Suppressor macrophage treated with lipopolysaccharide for 4 hours (primary cell): ENCODE measurements around the gene INSYN2B.
A peak's percentile ranks its signal among the peaks of the same experiment; 100 is the strongest.

ENCODE experiments used
- DNase-seq: peaks from one replicate; pipeline ENCODE4 v3.0.0-alpha.2; 2020

The INSYN2B gene

GRCh38 chr5:169980418-169981053, at the start of gene INSYN2B:
Gene INSYN2B, minus strand, starts transcription at chr5:169980495. Its CDS starts 96,597 bp downstream, at chr5:169883898.
- peak; percentile 71 for DNase-seq

GRCh38 chr5:170028124-170028523, 47.8 kb upstream of the INSYN2B start:
- no peak for DNase-seq

- DNase-seq = no peak
These were observed 45.6 kb upstream of the INSYN2B start for GRCh38 chr5:170025853-170026252.

- no peak for DNase-seq
These were observed 41.2 kb upstream of the INSYN2B start for GRCh38 chr5:170021506-170021905.

- no peak for DNase-seq
These were observed 40.1 kb upstream of the INSYN2B start for GRCh38 chr5:170020423-170020822.

GRCh38 chr5:170012622-170013021, 32.3 kb upstream of the INSYN2B start:
- DNase-seq = no peak

GRCh38 chr5:170011751-170012150, 31.5 kb upstream of the INSYN2B start:
- DNase-seq = no peak

GRCh38 chr5:170010595-170010994, 30.3 kb upstream of the INSYN2B start:
- no peak for DNase-seq

GRCh38 chr5:170008376-170008775, 28.1 kb upstream of the INSYN2B start:
- DNase-seq = no peak

- DNase-seq = no peak
These were observed 25.7 kb upstream of the INSYN2B start for GRCh38 chr5:170006021-170006420.

GRCh38 chr5:170000155-170000554, 19.9 kb upstream of the INSYN2B start:
- DNase-seq = no peak

- no peak for DNase-seq
These were observed 19.3 kb upstream of the INSYN2B start for GRCh38 chr5:169999621-170000020.

- peak; percentile 93 for DNase-seq
These were observed 17.5 kb upstream of the INSYN2B start for GRCh38 chr5:169997798-169998197.

GRCh38 chr5:169993485-169993790, 13.1 kb upstream of the INSYN2B start:
- no peak for DNase-seq

- DNase-seq = no peak
These were observed 12.6 kb upstream of the INSYN2B start for GRCh38 chr5:169992789-169993484.

GRCh38 chr5:169991115-169991869, 11.0 kb upstream of the INSYN2B start:
- no peak for DNase-seq

GRCh38 chr5:169989365-169989764, 9.1 kb upstream of the INSYN2B start:
- DNase-seq = no peak

- no peak for DNase-seq
These were observed 8.7 kb upstream of the INSYN2B start for GRCh38 chr5:169988947-169989346.

- DNase-seq = no peak
These were observed 7.9 kb upstream of the INSYN2B start for GRCh38 chr5:169988206-169988605.

GRCh38 chr5:169979871-169980270, 424 bp downstream of the INSYN2B start:
- DNase-seq = no peak

GRCh38 chr5:169978714-169979113, 1.6 kb downstream of the INSYN2B start:
- DNase-seq = no peak

- no peak for DNase-seq
These were observed 6.0 kb downstream of the INSYN2B start for GRCh38 chr5:169974121-169974770.

- DNase-seq = no peak
These were observed 7.2 kb downstream of the INSYN2B start for GRCh38 chr5:169973056-169973455.

GRCh38 chr5:169971780-169972179, 8.5 kb downstream of the INSYN2B start:
- no peak for DNase-seq
